NB4 (cell line): ENCODE data around the gene RAP1B.

Source experiments
- POLR2A ChIP-seq: IDR thresholded peaks from 2 replicates; pipeline ENCODE4 v1.6.1; 2011; ENCODE audit warnings: mild to moderate bottlenecking; ENCODE audit not compliant: insufficient read length; ENCODE audit errors: extremely low read depth
- TF ChIP-seq, protein P1 (sequence below): IDR thresholded peaks from one replicate; pipeline ENCODE4 v1.5.1; 2012; ENCODE audit warnings: low read depth, low read length

DNA sequence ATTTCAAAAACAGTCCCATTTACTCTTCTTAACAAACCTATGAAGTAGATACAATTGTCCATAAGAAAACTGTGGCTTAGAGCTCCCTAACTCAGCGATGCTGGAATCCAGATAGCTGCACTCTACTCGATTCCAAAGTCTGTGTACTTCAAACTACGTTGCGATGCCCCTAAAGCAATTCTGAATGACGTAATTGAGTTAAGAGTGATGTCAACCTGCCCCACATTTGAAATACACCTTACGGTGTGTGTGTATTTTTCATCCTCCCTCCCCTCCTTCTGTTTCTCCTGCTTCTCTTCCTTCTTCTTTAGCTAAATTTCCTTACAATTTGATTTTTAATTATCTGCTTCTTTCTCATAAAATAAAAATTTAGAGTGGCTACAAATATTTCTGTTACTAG lies 31.9 kb upstream of the RAP1B start:
- TF ChIP-seq, protein P1, sequence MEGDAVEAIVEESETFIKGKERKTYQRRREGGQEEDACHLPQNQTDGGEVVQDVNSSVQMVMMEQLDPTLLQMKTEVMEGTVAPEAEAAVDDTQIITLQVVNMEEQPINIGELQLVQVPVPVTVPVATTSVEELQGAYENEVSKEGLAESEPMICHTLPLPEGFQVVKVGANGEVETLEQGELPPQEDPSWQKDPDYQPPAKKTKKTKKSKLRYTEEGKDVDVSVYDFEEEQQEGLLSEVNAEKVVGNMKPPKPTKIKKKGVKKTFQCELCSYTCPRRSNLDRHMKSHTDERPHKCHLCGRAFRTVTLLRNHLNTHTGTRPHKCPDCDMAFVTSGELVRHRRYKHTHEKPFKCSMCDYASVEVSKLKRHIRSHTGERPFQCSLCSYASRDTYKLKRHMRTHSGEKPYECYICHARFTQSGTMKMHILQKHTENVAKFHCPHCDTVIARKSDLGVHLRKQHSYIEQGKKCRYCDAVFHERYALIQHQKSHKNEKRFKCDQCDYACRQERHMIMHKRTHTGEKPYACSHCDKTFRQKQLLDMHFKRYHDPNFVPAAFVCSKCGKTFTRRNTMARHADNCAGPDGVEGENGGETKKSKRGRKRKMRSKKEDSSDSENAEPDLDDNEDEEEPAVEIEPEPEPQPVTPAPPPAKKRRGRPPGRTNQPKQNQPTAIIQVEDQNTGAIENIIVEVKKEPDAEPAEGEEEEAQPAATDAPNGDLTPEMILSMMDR: no peak
- no peak for TF ChIP-seq POLR2A
